ENCODE measurements around the gene SZRD1.

Gene SZRD1

GRCh38 chr1:16367258-16367967 lies 371 bp downstream of the SZRD1 start:
- DNase-seq (ENCODE audit: low read depth in 1 of 2, low spot score in 1 of 2): peak; percentile 78 to 81

GRCh38 chr1:16367968-16368890 lies 1.2 kb downstream of the SZRD1 start:
- no peak for DNase-seq (ENCODE audit: low read depth in 1 of 2, low spot score in 1 of 2)

GRCh38 chr1:16369821-16370220 lies 2.8 kb downstream of the SZRD1 start:
- no peak for DNase-seq (ENCODE audit: low read depth in 1 of 2, low spot score in 1 of 2)

- DNase-seq (ENCODE audit: low read depth in 1 of 2, low spot score in 1 of 2): no peak
These were observed 4.7 kb downstream of the SZRD1 start for GRCh38 chr1:16371725-16372124.

GRCh38 chr1:16372535-16373285 lies 5.7 kb downstream of the SZRD1 start:
- no peak for DNase-seq (ENCODE audit: low read depth in 1 of 2, low spot score in 1 of 2)

GRCh38 chr1:16374266-16374665 lies 7.2 kb downstream of the SZRD1 start:
- no peak for DNase-seq (ENCODE audit: low read depth in 1 of 2, low spot score in 1 of 2)

- DNase-seq (ENCODE audit: low read depth in 1 of 2, low spot score in 1 of 2): no peak
These were observed 8.7 kb downstream of the SZRD1 start for GRCh38 chr1:16375521-16376340.

- DNase-seq (ENCODE audit: low read depth in 1 of 2, low spot score in 1 of 2): no peak
These were observed 9.9 kb downstream of the SZRD1 start for GRCh38 chr1:16376971-16377370.

GRCh38 chr1:16378443-16378842 lies 11.4 kb downstream of the SZRD1 start:
- DNase-seq (ENCODE audit: low read depth in 1 of 2, low spot score in 1 of 2): no peak

- DNase-seq (ENCODE audit: low read depth in 1 of 2, low spot score in 1 of 2): no peak
These were observed 13.8 kb downstream of the SZRD1 start for GRCh38 chr1:16380868-16381267.

- no peak for DNase-seq (ENCODE audit: low read depth in 1 of 2, low spot score in 1 of 2)
These were observed 16.8 kb downstream of the SZRD1 start for GRCh38 chr1:16383888-16384287.

- DNase-seq (ENCODE audit: low read depth in 1 of 2, low spot score in 1 of 2): no peak
These were observed 18.8 kb downstream of the SZRD1 start for GRCh38 chr1:16385659-16386453.

GRCh38 chr1:16386454-16387113 lies 19.5 kb downstream of the SZRD1 start:
- no peak for DNase-seq (ENCODE audit: low read depth in 1 of 2, low spot score in 1 of 2)

- DNase-seq (ENCODE audit: low read depth in 1 of 2, low spot score in 1 of 2): peak in 1 of 2 donors; percentile 18
These were observed 20.5 kb downstream of the SZRD1 start for GRCh38 chr1:16387201-16388188.

GRCh38 chr1:16391411-16391810 lies 24.4 kb downstream of the SZRD1 start:
- no peak for DNase-seq (ENCODE audit: low read depth in 1 of 2, low spot score in 1 of 2)

- no peak for DNase-seq (ENCODE audit: low read depth in 1 of 2, low spot score in 1 of 2)
These were observed 25.9 kb downstream of the SZRD1 start for GRCh38 chr1:16392740-16393569.

Data from activated CD4-positive, alpha-beta T cell treated with anti-CD3 and anti-CD28 coated beads, Interleukin-2, amount 50 U/mL, for 24 hours (primary cell).